Measurements from ENCODE around the gene RARA. TPM values are rescaled to one million over a fixed set of nuclear protein-coding genes. Genes with fewer than 3 reads are reported as not detected.
"Not testable (repeated sequence)": the region's sequence is repeated elsewhere in the genome, so short reads cannot be mapped to it uniquely, and the experiment has no call there.

RARA gene
- total RNA-seq, 6 experiments from 2014 or later: 27.1 to 32.2 (median 28.8) TPM

DNA sequence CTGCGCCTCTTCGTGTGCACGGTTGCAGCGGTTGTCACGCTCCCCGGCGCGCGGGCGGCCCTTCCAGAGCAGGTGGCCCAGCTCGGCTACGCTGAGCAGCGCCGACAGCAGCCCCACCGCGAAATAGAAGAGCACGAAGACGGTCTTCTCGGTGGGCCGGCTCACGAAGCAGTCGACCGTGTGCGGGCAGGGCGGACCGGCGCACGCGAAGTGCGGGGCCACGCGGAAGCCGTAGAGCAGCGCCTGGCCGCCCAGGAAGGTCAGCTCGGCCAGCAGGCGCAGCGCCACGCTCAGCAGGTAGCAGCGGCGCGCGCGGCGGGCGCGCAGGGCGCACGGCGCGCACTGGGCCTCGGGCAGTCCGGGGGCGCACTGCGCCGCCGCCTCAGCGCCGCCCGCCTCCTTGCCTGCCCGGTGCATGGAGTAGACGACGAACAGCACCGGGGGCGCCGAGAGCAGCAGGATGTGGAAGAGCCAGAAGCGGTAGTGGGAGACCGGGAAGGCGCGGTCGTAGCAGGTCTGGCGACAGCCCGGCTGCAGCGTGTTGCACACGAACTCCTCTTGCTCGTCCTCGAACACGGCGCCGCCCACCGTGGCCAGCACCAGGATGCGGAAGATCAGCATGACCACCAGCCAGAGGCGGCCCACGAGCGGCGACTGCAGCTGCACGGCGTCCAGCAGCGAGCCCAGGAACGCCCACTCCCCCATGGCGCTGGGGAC, 54.3 kb downstream of the RARA start:
- no peaks in the 10 kb centered on the region for H3K9me3 Mint-ChIP-seq
- no peaks in the 10 kb centered on the region for H3K36me3 Mint-ChIP-seq (ENCODE audit: low read depth)
- peak; percentile 18 for DNase-seq
- TF ChIP-seq, protein P1, sequence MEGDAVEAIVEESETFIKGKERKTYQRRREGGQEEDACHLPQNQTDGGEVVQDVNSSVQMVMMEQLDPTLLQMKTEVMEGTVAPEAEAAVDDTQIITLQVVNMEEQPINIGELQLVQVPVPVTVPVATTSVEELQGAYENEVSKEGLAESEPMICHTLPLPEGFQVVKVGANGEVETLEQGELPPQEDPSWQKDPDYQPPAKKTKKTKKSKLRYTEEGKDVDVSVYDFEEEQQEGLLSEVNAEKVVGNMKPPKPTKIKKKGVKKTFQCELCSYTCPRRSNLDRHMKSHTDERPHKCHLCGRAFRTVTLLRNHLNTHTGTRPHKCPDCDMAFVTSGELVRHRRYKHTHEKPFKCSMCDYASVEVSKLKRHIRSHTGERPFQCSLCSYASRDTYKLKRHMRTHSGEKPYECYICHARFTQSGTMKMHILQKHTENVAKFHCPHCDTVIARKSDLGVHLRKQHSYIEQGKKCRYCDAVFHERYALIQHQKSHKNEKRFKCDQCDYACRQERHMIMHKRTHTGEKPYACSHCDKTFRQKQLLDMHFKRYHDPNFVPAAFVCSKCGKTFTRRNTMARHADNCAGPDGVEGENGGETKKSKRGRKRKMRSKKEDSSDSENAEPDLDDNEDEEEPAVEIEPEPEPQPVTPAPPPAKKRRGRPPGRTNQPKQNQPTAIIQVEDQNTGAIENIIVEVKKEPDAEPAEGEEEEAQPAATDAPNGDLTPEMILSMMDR (IDR thresholded peaks at IDR 0.05): no peak
- H3K27ac Mint-ChIP-seq: no peak overlapping the region
- H3K27me3 Mint-ChIP-seq (ENCODE audit: insufficient read depth): peaks cover 3% of the 10 kb centered on the region
- peaks cover 12% of the 10 kb centered on the region for H3K4me1 Mint-ChIP-seq (ENCODE audit: low read depth)
- H3K4me3 Mint-ChIP-seq: peak overlapping the region; percentile 86

DNA sequence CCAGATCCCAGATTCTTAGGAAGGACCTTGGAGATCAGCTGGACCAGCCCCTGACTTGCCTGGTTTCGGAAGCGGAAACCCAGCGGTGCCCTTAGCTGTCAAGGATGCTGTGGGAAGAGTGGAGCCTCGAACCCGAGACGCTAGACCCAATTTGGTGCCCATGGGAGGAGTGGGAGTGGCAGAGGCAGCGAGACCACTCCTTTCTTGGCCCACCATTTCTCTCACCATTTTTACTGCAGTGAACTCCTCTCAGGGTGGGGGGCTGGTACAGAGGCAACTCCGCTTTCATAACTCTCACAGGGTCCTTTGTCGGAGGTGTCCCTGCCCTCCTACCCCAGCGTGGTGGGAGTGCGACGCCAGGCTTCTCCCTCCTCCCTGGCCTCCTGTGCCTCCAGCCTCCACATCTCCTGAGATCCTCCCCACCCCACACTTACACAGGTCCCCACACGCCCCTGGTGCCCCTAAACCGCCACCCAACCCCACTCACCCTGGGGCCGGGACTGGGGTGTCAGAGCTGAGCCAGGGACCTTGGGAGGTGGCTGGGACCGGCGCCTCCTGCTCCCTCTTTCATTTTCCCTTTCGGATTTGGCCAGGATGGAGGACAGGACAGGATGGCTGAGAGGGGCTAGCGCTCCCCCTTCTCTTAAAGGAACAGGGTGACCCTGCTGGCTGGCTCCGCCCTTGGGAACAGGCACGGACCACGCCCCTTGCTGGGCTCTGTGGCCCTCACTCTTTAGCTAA, 55.3 kb downstream of the RARA start, which contains the start of gene GJD3:
GJD3 (minus strand) TSS at position 617 of the 741 bp plus-strand sequence. CDS start 922 bp downstream, outside the sequence.
- DNase-seq: no peak
- no peaks in the 10 kb centered on the region for H3K9me3 Mint-ChIP-seq
- no peaks in the 10 kb centered on the region for H3K36me3 Mint-ChIP-seq (ENCODE audit: low read depth)
- no peak within 1 kb of the TSS for H3K27ac Mint-ChIP-seq
- TF ChIP-seq, protein P1 (IDR thresholded peaks at IDR 0.05): no peak
- peaks cover 5% of the 10 kb centered on the region for H3K4me1 Mint-ChIP-seq (ENCODE audit: low read depth)
- peaks cover 1% of the 10 kb centered on the region for H3K27me3 Mint-ChIP-seq (ENCODE audit: insufficient read depth)
- H3K4me3 Mint-ChIP-seq: peak within 1 kb of the TSS; percentile 86

DNA sequence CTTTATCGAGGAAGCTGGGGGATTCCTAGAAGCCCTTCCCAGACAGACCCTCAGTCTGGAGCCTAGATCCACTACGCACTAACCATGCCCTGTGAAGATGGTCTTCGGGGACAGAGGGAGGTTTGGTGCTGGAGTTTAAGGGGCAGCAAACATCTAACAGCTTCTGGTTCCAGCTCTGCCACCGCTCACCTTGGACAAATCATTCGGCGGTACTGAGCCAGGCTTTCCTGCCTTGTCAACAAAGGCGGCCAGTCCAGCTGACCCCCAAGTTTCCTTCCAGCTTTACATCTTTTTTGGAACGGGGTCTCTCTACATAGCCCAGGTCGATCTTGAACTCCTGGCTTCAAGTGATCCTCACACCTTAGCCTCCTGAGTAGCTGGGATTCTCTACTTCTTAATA, 55.9 kb downstream of the RARA start:
- Mint-ChIP-seq H3K36me3 (ENCODE audit: low read depth) (no peaks in the 10 kb centered on the region), H3K4me1 (ENCODE audit: low read depth) (peaks cover 5% of the 10 kb centered on the region), H3K9me3 (no peaks in the 10 kb centered on the region), H3K4me3 (no peak overlapping the region; the same call in 1 of the 2 replicates), H3K27ac (no peak overlapping the region), H3K27me3 (ENCODE audit: insufficient read depth) (peaks cover 1% of the 10 kb centered on the region)
- TF ChIP-seq, protein P1 (IDR thresholded peaks at IDR 0.05): no peak
- DNase-seq: no peak

DNA sequence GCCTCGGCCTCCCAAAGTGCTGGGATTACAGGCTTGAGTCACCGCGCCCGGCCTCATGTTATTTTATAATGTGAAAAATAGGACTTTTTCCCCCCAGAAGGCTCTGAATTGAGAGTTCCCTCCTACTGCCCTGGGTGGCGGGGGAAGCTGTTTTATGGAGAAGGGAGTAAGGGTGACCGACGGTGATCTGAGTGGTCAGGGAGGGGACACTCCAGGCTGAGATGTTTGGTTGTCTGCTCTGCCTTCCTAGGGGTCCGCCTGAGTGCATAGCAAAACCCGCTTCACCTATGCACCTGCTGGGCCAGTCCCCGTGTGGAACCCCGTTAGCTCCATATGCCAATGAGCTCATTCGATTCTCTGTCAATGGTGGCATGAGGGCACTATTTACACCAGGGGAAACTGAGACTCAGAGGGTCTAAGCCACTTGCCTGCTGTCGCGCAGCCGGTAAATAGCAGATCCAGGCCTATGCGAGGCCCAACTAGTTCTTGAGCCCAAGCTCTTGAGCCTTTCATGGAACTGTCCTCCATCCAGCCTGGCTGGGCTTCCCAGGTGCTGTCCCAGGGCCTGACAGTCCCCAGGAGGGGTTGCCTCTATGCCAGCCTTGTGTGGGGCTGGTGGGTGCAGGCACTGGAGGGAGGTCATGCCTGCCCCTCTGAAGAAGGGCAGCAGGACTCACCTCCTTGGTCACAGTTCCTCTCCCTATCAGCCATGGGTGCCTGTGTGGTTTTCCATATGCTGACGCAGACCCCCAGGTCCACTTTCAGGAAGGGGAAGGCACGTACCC, 57.3 kb downstream of the RARA start:
- H3K4me1 Mint-ChIP-seq (ENCODE audit: low read depth): peaks cover 5% of the 10 kb centered on the region
- no peak overlapping the region for H3K27ac Mint-ChIP-seq
- no peak overlapping the region for H3K4me3 Mint-ChIP-seq
- TF ChIP-seq, protein P1 (IDR thresholded peaks at IDR 0.05): no peak
- H3K9me3 Mint-ChIP-seq: no peaks in the 10 kb centered on the region
- no peak for DNase-seq
- H3K27me3 Mint-ChIP-seq (ENCODE audit: insufficient read depth): peaks cover 1% of the 10 kb centered on the region
- peaks cover under 1% of the 10 kb centered on the region; the same call in 1 of the 2 replicates for H3K36me3 Mint-ChIP-seq (ENCODE audit: low read depth)

DNA sequence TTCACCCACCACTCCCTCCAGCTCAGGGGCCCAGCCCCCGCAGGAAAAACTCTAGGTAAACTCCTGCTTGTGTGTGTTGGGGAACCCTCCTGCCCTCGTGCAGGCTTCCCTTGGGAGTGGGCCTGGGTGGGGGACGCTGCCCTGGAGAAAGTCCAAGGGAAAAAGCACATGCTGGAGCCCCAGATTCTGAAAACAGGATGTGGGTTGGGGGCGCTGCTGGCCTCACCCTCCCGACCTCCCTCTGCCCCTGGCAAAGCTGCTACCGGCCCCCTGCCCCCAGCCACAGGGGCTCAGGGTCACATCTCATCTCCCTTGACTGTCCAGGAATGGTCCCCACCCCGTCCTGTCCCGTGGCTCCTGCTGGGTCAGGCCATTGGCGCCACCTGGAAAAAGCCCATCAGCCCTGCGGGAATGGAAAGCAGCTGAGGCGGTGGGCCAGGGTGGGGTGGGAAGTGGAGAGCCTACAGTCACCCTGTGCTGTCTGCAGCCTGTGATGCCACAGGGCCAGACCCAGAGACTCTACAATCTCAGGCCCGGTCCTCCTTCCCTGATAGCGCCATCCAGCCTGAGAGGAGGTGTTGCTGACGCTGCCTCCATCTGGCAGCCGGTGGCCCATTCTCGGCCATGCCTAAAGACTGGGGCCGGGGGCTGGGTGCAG, 58.0 kb downstream of the RARA start:
- peaks cover 1% of the 10 kb centered on the region for H3K27me3 Mint-ChIP-seq (ENCODE audit: insufficient read depth)
- TF ChIP-seq, protein P1 (IDR thresholded peaks at IDR 0.05): no peak
- no peak overlapping the region for H3K4me3 Mint-ChIP-seq
- peaks cover under 1% of the 10 kb centered on the region for H3K9me3 Mint-ChIP-seq
- no peak overlapping the region for H3K27ac Mint-ChIP-seq
- peaks cover 7% of the 10 kb centered on the region for H3K4me1 Mint-ChIP-seq (ENCODE audit: low read depth)
- no peak for DNase-seq
- peaks cover 5% of the 10 kb centered on the region; the same call in 1 of the 2 replicates for H3K36me3 Mint-ChIP-seq (ENCODE audit: low read depth)

DNA sequence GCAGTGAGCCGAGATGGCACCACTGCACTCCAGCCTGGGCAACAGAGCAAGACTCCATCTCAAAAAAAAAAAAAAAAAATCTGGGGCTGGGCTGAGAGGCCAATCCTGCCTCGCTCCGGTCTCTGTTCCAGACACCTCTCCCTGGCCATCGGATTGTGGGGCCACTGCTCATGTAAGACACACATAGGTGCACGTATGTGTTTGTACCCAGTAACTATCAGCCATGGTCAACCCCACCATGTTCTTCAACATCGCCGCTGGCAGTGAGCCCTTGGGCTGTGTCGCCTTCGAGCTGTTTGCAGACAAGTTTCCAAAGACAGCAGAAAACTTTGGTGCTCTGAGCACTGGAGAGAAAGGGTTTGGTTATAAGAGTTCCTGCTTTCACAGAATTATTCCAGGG, 58.7 kb downstream of the RARA start:
- not testable (repeated sequence) for H3K27ac Mint-ChIP-seq; H3K27me3 Mint-ChIP-seq (ENCODE audit: insufficient read depth); DNase-seq; H3K4me3 Mint-ChIP-seq; H3K9me3 Mint-ChIP-seq
- H3K36me3 Mint-ChIP-seq (ENCODE audit: low read depth): peaks cover 12% of the 10 kb centered on the region
- peaks cover 14% of the 10 kb centered on the region for H3K4me1 Mint-ChIP-seq (ENCODE audit: low read depth)
